Colonic mucosa (tissue), 4 donors: ENCODE measurements around the gene RHBDD1. TPM values are rescaled to one million over a fixed set of nuclear protein-coding genes. Genes with fewer than 3 reads are reported as not detected.
A peak's percentile ranks its signal among the peaks of the same experiment; 100 is the strongest.

Experiments used
- DNase-seq: peaks from one replicate; pipeline ENCODE4 v3.0.0-alpha.2; 2020
- H3K27ac ChIP-seq: fragments of 200-600 bp; one replicate; pipeline ENCODE4 v1.8.0; 2021
- H3K27me3 ChIP-seq: fragments of 200-600 bp; one replicate; pipeline ENCODE4 v1.8.0; 2021
- H3K36me3 ChIP-seq: fragments of 200-600 bp; one replicate; pipeline ENCODE4 v1.8.0; 2021
- H3K4me1 ChIP-seq: fragments of 200-600 bp; one replicate; pipeline ENCODE4 v1.8.0; 2021; ENCODE audit warnings: mild to moderate bottlenecking
- H3K4me3 ChIP-seq: fragments of 200-600 bp; one replicate; pipeline ENCODE4 v1.8.0; 2021
- H3K9ac ChIP-seq, 2 donors: one replicate each; pipeline ENCODE4 v1.7.0; 2013; ENCODE audit warnings: control low read depth in 2 of 2, low read depth in 2 of 2, low read length in 2 of 2
- H3K9me3 ChIP-seq: fragments of 200-600 bp; one replicate; pipeline ENCODE4 v1.8.0; 2021
- CTCF ChIP-seq: fragments of 200-600 bp; IDR thresholded peaks from one replicate; pipeline ENCODE4 v1.8.0; 2022; ENCODE audit warnings: antibody characterized with exemption, mild to moderate bottlenecking
- intact Hi-C: fragments of 100-400 bp; cut with DNase I; formaldehyde crosslinking; loops from one replicate; pipeline ENCODE4 v1.14.1; 2022
- total RNA-seq, 2 donors: library from RNA; stranded (reverse); fragmentation: NEBNext Ultra II Directional in 1 of 2; extraction: Animal tissue kit (Norgen Biotek cat#: 25700) in 1 of 2; gene quantifications; one replicate each; pipeline ENCODE4 v1.2.1, GENCODE V29; 2021
- donor health status: healthy.
- donor health status: DM: no; HTN: no; CAD: no.
- donor health status: DM: no; HTN: no; CAD: no.

The RHBDD1 gene
- total RNA-seq, 2 donors from 2014 or later, result 29.9 to 31.7 TPM

- H3K36me3 ChIP-seq, result no peaks in the 10 kb centered on the region
- no peaks in the 10 kb centered on the region for H3K4me1 ChIP-seq
- H3K4me3 ChIP-seq, result peak overlapping the region; percentile 68
- no peak for TF ChIP-seq CTCF
- peak overlapping the region; percentile 83 for H3K27ac ChIP-seq
- H3K9me3 ChIP-seq, result no peaks in the 10 kb centered on the region
- DNase-seq, result peak; percentile 22
- peak overlapping the region; percentile 58 to 73 for H3K9ac ChIP-seq
- intact Hi-C loops, result loop anchor here (10.0 kb wide), 2 partner anchors 143 to 353 kb away; no protein-coding TSS in a partner anchor
- H3K27me3 ChIP-seq, result no peaks in the 10 kb centered on the region
Measured at GRCh38 chr2:226797989-226798421, 37.8 kb upstream of the RHBDD1 start.

DNA sequence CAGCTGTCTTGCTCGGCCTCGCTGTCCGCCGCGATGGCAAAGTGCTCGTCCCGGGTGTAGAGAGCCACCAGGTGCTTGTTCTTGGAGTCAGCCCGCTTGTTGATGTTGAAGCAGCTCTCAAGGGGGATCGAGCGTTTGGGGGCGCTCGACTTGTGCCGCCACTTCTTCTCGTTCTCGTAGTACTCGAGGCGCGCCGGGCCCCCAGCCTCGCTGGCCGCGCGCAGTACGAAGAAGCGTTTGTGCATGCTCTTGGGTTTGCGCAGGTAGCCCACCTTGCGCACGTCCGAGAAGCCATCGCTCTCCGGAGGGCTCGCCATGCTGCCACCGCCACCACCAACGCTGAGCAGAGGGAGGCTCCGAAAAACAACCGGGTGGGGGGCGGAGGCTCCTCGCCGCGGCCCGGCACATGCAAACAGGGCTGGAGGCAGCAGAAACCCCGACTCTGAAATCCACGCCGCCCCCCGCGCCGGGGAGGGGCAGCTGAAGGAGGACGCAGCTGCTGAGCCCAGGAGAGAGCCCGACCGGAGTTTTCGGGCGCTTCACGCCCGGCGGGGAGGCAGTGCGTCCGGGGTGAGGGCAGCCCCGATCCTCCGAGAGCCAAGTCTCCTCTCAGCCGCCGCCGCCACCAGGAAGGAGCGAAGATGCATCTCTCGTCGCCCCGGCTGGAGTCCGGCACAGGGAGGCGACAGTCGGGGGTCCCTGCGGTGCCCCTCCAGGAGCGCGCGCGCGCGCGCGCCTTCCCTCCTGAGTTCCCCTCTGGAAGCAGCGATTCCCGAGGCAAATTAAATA lies 37.2 kb upstream of the RHBDD1 start:
- Histone ChIP-seq H3K9me3 (no peaks in the 10 kb centered on the region), H3K4me1 (no peaks in the 10 kb centered on the region), H3K27ac (peak overlapping the region; percentile 83), H3K36me3 (no peaks in the 10 kb centered on the region), H3K9ac (peak overlapping the region; percentile 58 to 73), H3K27me3 (no peaks in the 10 kb centered on the region), H3K4me3 (peak overlapping the region; percentile 68)
- no peak for TF ChIP-seq CTCF
- intact Hi-C loops, result loop anchor here (10.0 kb wide), 2 partner anchors 144 to 354 kb away; no protein-coding TSS in a partner anchor
- DNase-seq, result peak; percentile 72

- Histone ChIP-seq H3K9ac (peak within 1 kb of the TSS; percentile 58 to 73), H3K27ac (peak within 1 kb of the TSS; percentile 83), H3K36me3 (no peaks in the 10 kb centered on the region), H3K4me1 (no peaks in the 10 kb centered on the region), H3K27me3 (no peaks in the 10 kb centered on the region), H3K4me3 (peak within 1 kb of the TSS; percentile 68), H3K9me3 (no peaks in the 10 kb centered on the region)
- DNase-seq, result peak; percentile 65
- TF ChIP-seq CTCF, result no peak
- intact Hi-C loops, result loop anchor here (10.0 kb wide), 2 partner anchors 145 to 355 kb away; no protein-coding TSS in a partner anchor
Measured at GRCh38 chr2:226799211-226799975, 36.5 kb upstream of the RHBDD1 start, which contains the start of gene IRS1. Gene IRS1, minus strand, starts transcription at chr2:226799820. Its CDS starts 1,082 bp downstream, at chr2:226798738.

- no peaks in the 10 kb centered on the region for H3K9me3 ChIP-seq
- no peak for TF ChIP-seq CTCF
- intact Hi-C loops, result loop anchor here (2.0 to 10.0 kb wide), 6 partner anchors 145 to 1133 kb away; no protein-coding TSS in a partner anchor
- H3K27ac ChIP-seq, result peak overlapping the region; percentile 83
- H3K4me1 ChIP-seq, result no peaks in the 10 kb centered on the region
- DNase-seq, result peak; percentile 56
- H3K4me3 ChIP-seq, result peak overlapping the region; percentile 68
- no peaks in the 10 kb centered on the region for H3K36me3 ChIP-seq
- H3K27me3 ChIP-seq, result no peaks in the 10 kb centered on the region
- H3K9ac ChIP-seq, result peak overlapping the region; percentile 39 to 42
Measured at GRCh38 chr2:226799976-226800940, 35.6 kb upstream of the RHBDD1 start.
